Neural progenitor cell (in vitro differentiated cells): Measurements from ENCODE around the gene LGALS8. TPM values are rescaled to one million over a fixed set of nuclear protein-coding genes. Genes with fewer than 3 reads are reported as not detected.

ENCODE experiments used
- DNase-seq: peaks from one replicate; pipeline ENCODE4 v3.0.0-alpha.2; 2016; ENCODE audit warnings: low spot score
- H2AFZ ChIP-seq: fragments of 200-600 bp; sonication (generic); replicated peaks from 2 replicates; pipeline ENCODE4 v1.6.1; 2016; ENCODE audit warnings: antibody characterized with exemption
- H3F3A ChIP-seq: fragments of 200-600 bp; sonication (generic); 2 replicates; pipeline ENCODE4 v1.6.1; 2016; ENCODE audit warnings: antibody characterized with exemption, low read depth
- H3K27ac ChIP-seq: fragments of 200-600 bp; sonication (generic); 2 replicates; pipeline ENCODE4 v1.5.1; 2016; ENCODE audit warnings: mild to moderate bottlenecking
- H3K27me3 ChIP-seq: fragments of 200-600 bp; sonication (generic); 2 replicates; pipeline ENCODE4 v1.6.1; 2016; ENCODE audit warnings: mild to moderate bottlenecking, moderate library complexity
- H3K36me3 ChIP-seq: fragments of 200-600 bp; sonication (generic); 2 replicates; pipeline ENCODE4 v1.5.1; 2016
- H3K4me1 ChIP-seq: fragments of 200-600 bp; sonication (generic); 2 replicates; pipeline ENCODE4 v1.6.1; 2016; ENCODE audit warnings: mixed run types
- H3K4me2 ChIP-seq: fragments of 200-600 bp; sonication (generic); 2 replicates; pipeline ENCODE4 v1.6.1; 2016
- H3K4me3 ChIP-seq: fragments of 200-600 bp; sonication (generic); 2 replicates; pipeline ENCODE4 v1.5.1; 2016
- H3K79me2 ChIP-seq: fragments of 200-600 bp; sonication (generic); 2 replicates; pipeline ENCODE4 v1.6.1; 2016; ENCODE audit warnings: low read depth
- H3K9ac ChIP-seq: fragments of 200-600 bp; sonication (generic); 2 replicates; pipeline ENCODE4 v1.6.1; 2016
- H3K9me3 ChIP-seq: fragments of 200-600 bp; sonication (generic); 2 replicates; pipeline ENCODE4 v1.5.1; 2016; ENCODE audit warnings: low read depth
- H4K20me1 ChIP-seq: fragments of 200-600 bp; sonication (generic); 2 replicates; pipeline ENCODE4 v1.6.1; 2016; ENCODE audit warnings: low read depth
- H3K27ac Mint-ChIP-seq: 3 replicates; pipeline ENCODE4 v1.8.0; 2021; ENCODE audit warnings: mixed read lengths
- H3K27me3 Mint-ChIP-seq: 2 replicates; pipeline ENCODE4 v1.8.0; 2022; ENCODE audit warnings: low read depth, mild to moderate bottlenecking, inconsistent platforms, moderate library complexity, mixed read lengths; ENCODE audit not compliant: insufficient read depth
- H3K36me3 Mint-ChIP-seq: 3 replicates; pipeline ENCODE4 v1.8.0; 2021; ENCODE audit warnings: mixed read lengths
- H3K4me1 Mint-ChIP-seq: 3 replicates; pipeline ENCODE4 v1.8.0; 2021; ENCODE audit warnings: mixed read lengths
- H3K4me3 Mint-ChIP-seq: 3 replicates; pipeline ENCODE4 v1.8.0; 2021; ENCODE audit warnings: mild to moderate bottlenecking, moderate library complexity, mixed read lengths
- H3K9me3 Mint-ChIP-seq: 3 replicates; pipeline ENCODE4 v1.8.0; 2020; ENCODE audit warnings: mixed read lengths
- EZH2 ChIP-seq: fragments of 200-600 bp; sonication (generic); IDR thresholded peaks from 2 replicates; pipeline ENCODE4 v1.6.1; 2017; ENCODE audit warnings: antibody characterized with exemption, mild to moderate bottlenecking, moderate library complexity
- EZH2phosphoT487 ChIP-seq: fragments of 200-600 bp; sonication (generic); IDR thresholded peaks from 2 replicates; pipeline ENCODE4 v1.6.1; 2017; ENCODE audit warnings: antibody characterized with exemption
- total RNA-seq: library from RNA; depleted of rRNA; stranded (reverse); fragments of >200 nt; gene quantifications from 2 replicates; pipeline ENCODE4 v1.2.3, GENCODE V29; 2015; ENCODE audit warnings: low replicate concordance
- TF ChIP-seq, protein P1 (sequence below): fragments of 200-600 bp; sonication (generic); IDR thresholded peaks from 2 replicates; pipeline ENCODE4 v1.5.1; 2017; ENCODE audit warnings: antibody characterized with exemption, mild to moderate bottlenecking

LGALS8 gene
- total RNA-seq, 1 donor from 2014 or later = 28.1 TPM

DNA sequence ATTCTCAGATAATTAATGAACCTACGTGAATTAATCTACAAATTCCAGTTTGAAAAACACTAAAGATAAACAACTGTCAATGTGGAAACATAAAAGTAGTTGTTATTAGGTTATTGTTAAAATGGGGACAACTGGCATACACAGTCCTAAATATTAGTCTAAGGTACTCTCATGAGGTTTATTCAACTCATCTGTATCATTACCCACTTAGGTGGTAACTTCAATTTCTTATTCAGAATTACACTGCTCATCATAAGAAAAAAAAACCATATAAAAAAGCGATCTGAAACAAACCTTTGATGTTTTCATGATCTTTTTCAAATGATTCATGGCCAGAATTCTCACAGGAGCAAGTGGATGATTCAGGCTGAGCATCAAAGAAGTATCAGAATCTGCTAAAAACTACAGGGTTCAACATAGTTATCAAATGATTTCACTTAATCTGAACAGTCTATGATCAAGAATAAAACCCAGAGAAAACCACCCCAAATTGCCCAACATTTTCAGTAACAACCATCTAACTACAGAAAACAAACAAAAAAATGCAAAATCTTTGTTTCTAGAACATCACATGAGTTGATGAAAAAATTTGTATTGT lies 66.9 kb downstream of the LGALS8 start:
- DNase-seq = no peak
- Histone ChIP-seq H3K9me3 (no peaks in the 10 kb centered on the region), H3K36me3 (peaks cover 53% of the 10 kb centered on the region), H3F3A (no peaks in the 10 kb centered on the region), H3K4me1 (no peaks in the 10 kb centered on the region), H2AFZ (no peak overlapping the region), H3K79me2 (no peaks in the 10 kb centered on the region), H3K27ac (no peak overlapping the region), H3K9ac (no peak overlapping the region), H3K4me2 (no peak overlapping the region), H4K20me1 (no peaks in the 10 kb centered on the region), H3K4me3 (no peak overlapping the region), H3K27me3 (no peaks in the 10 kb centered on the region)
- peaks cover 11% of the 10 kb centered on the region for H3K36me3 Mint-ChIP-seq
- H3K27me3 Mint-ChIP-seq = no peaks in the 10 kb centered on the region
- H3K9me3 Mint-ChIP-seq = no peaks in the 10 kb centered on the region
- TF ChIP-seq, protein P1, sequence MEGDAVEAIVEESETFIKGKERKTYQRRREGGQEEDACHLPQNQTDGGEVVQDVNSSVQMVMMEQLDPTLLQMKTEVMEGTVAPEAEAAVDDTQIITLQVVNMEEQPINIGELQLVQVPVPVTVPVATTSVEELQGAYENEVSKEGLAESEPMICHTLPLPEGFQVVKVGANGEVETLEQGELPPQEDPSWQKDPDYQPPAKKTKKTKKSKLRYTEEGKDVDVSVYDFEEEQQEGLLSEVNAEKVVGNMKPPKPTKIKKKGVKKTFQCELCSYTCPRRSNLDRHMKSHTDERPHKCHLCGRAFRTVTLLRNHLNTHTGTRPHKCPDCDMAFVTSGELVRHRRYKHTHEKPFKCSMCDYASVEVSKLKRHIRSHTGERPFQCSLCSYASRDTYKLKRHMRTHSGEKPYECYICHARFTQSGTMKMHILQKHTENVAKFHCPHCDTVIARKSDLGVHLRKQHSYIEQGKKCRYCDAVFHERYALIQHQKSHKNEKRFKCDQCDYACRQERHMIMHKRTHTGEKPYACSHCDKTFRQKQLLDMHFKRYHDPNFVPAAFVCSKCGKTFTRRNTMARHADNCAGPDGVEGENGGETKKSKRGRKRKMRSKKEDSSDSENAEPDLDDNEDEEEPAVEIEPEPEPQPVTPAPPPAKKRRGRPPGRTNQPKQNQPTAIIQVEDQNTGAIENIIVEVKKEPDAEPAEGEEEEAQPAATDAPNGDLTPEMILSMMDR = no peak
- TF ChIP-seq EZH2 = no peak
- TF ChIP-seq EZH2phosphoT487 = no peak
- H3K4me3 Mint-ChIP-seq = no peak overlapping the region
- no peaks in the 10 kb centered on the region for H3K4me1 Mint-ChIP-seq
- H3K27ac Mint-ChIP-seq = no peak overlapping the region

DNA sequence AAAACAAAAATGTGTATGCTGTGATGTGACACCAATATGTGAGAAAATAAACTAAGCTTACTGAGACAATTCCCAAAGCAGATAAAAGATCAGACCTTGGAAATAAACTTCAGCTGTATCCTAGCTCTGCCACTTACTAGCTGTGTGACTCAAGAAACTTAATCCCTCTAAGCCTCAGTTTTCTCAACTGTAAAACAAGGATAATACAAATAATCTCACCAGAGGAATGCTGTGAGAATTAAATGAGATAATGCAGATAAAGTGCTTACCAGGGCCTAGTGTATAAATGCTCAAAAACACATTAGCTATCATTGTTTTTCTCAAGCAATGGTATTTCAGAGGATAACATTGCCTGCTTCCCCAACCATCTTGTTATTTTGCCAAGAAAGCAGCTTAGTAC lies 78.4 kb downstream of the LGALS8 start:
- Histone ChIP-seq H2AFZ (no peak overlapping the region), H3K36me3 (no peaks in the 10 kb centered on the region), H3F3A (peaks cover 14% of the 10 kb centered on the region), H3K4me1 (peaks cover 4% of the 10 kb centered on the region), H3K4me3 (no peak overlapping the region), H3K79me2 (peaks cover 43% of the 10 kb centered on the region), H4K20me1 (no peaks in the 10 kb centered on the region), H3K9me3 (no peaks in the 10 kb centered on the region), H3K9ac (no peak overlapping the region), H3K27ac (no peak overlapping the region), H3K4me2 (no peak overlapping the region), H3K27me3 (no peaks in the 10 kb centered on the region)
- Mint-ChIP-seq H3K36me3 (no peaks in the 10 kb centered on the region), H3K27ac (no peak overlapping the region), H3K4me1 (peaks cover 15% of the 10 kb centered on the region), H3K27me3 (no peaks in the 10 kb centered on the region), H3K4me3 (no peak overlapping the region), H3K9me3 (no peaks in the 10 kb centered on the region)
- no peak for TF ChIP-seq EZH2phosphoT487
- no peak for TF ChIP-seq EZH2
- TF ChIP-seq, protein P1 = no peak
- DNase-seq = no peak

Other genes starting within 250 kb of the LGALS8 start
- 4.4 and 6.7 TPM in 2 replicates for gene ERO1B, start 242.0 kb upstream of the LGALS8 start, total RNA-seq
- 1.4 and 1.7 TPM in 2 replicates for gene EDARADD, start 129.7 kb upstream of the LGALS8 start, total RNA-seq
- 45.2 and 54.9 TPM in 2 replicates for gene HEATR1, start 80.5 kb downstream of the LGALS8 start, total RNA-seq
- gene ACTN2, start 162.5 kb downstream of the LGALS8 start, total RNA-seq = 0.52 and 0.81 TPM in 2 replicates